Stimulated activated CD4-positive, alpha-beta T cell treated with anti-CD3 and anti-CD28 coated beads, TNF-alpha, amount 100 ng/mL, for 4 hours (primary cell): ENCODE results near the gene CAB39L.
"Not testable (repeated sequence)": the region's sequence is repeated elsewhere in the genome, so short reads cannot be mapped to it uniquely, and the experiment has no call there.

ENCODE experiments used
- DNase-seq, 3 experiments: peaks; one replicate each; pipeline ENCODE4 v3.0.0-alpha.2; 2020; ENCODE audit warnings: low read depth in 3 of 3

The CAB39L gene

GRCh38 chr13:49346460-49346859 is 97.4 kb downstream of the CAB39L start:
- DNase-seq: no peak

GRCh38 chr13:49343731-49344130 is 100.1 kb downstream of the CAB39L start:
- DNase-seq: no peak

GRCh38 chr13:49343255-49343654 is 100.6 kb downstream of the CAB39L start:
- DNase-seq: no peak

DNA sequence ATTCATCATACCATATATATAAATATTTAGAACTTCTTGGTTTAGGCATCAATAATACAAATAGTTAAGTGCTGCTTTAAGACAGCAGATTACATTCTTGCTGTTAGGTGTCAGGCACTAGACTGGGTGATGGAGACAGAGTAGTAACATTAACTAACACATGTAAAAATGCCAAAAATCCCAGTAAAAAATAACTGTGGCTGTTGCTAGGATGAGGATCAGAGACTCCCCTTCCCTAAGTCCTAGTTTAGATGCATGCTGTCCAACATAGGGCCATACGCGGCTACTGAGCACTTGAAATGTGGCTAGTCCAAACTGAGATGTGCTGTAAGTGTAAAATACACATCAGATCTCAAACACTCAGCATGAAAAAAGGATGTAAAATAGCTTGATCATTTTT is 101.4 kb downstream of the CAB39L start:
- DNase-seq: no peak

DNA sequence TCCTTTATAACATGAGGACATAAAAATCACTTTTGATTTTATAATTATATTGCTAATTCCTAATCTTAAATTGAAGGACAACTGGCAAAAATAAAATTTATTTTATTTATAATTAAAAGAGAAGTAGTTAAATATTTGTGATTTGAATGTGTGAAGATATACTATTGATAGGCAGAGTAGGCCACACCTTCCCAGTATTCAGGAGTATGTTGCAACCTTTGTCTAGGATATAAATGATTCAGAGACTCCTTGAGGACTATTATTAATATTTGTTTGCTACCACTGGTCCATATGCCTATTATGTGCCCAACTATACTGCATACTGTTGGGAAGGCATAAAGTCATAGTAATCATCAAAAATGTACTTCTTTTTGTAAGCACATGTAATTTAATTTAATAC is 101.9 kb downstream of the CAB39L start:
- no peak for DNase-seq

- DNase-seq: no peak
Observed at GRCh38 chr13:49341517-49341916, 102.3 kb downstream of the CAB39L start.

GRCh38 chr13:49340161-49340560 is 103.7 kb downstream of the CAB39L start:
- no peak for DNase-seq

GRCh38 chr13:49336655-49337054 is 107.2 kb downstream of the CAB39L start:
- no peak for DNase-seq

DNA sequence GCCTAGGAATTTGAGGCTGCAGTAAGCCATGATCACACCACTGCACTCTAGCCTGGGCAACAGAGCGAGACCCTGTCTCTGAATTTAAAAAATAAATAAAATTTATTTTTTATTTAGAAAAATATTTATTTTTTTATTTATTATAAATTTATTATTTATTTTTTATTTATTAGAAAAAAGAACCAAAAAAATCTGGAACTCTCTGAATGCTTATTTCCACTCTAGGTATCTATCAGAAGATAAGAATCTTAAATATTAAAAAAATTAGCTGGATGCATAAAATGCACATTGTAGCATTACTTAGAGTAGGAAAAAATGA is 113.4 kb downstream of the CAB39L start:
- DNase-seq: no peak

- no peak for DNase-seq
Observed at GRCh38 chr13:49329831-49330545, 113.9 kb downstream of the CAB39L start.

GRCh38 chr13:49327145-49327544 is 116.7 kb downstream of the CAB39L start:
- not testable (repeated sequence) for DNase-seq

- DNase-seq: no peak
Observed at GRCh38 chr13:49326222-49326917, 117.5 kb downstream of the CAB39L start.

DNA sequence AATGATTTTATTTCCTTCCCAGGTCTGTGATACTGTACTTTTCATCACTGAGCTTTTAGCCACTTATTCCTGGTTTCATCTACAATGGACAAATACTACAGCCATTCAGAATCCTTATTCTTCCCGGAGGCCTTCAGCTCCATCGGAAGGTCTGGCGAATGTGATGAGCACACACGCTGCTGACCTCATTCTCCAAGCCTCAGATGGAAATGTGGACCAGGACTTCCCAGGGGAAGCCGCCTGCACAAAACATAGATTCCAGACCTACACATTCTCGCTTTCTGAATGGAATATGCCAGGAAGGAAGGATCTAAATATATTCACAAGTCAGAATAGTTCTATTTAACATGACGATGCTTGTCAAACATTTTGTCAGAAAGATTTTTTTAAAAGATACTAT is 120.5 kb downstream of the CAB39L start:
- DNase-seq: no peak

DNA sequence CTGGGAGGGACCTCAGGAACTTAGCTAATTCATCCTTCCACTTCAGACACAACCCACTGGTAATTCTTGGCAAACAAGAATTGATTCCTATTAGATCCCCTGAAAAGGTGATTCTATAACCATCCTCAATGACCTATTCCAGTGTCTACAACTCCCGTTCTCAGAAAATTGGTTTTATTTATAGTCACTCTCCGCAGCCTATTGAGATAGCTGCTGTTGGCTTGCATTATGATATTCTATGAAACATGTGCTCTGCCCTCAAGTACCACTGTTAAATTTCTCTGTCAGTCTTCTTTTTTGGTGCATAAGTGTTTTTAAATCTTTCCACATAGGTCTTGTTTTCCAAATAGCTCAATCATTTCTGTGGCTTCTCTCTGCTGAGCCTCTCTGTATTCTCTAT is 121.2 kb downstream of the CAB39L start:
- no peak for DNase-seq

GRCh38 chr13:49320975-49321374 is 122.9 kb downstream of the CAB39L start:
- DNase-seq: no peak

- no peak for DNase-seq
Observed at GRCh38 chr13:49319951-49320350, 123.9 kb downstream of the CAB39L start.

- DNase-seq: no peak
Observed at GRCh38 chr13:49319551-49319950, 124.3 kb downstream of the CAB39L start.

GRCh38 chr13:49315756-49316482 is 127.9 kb downstream of the CAB39L start:
- no peak for DNase-seq

DNA sequence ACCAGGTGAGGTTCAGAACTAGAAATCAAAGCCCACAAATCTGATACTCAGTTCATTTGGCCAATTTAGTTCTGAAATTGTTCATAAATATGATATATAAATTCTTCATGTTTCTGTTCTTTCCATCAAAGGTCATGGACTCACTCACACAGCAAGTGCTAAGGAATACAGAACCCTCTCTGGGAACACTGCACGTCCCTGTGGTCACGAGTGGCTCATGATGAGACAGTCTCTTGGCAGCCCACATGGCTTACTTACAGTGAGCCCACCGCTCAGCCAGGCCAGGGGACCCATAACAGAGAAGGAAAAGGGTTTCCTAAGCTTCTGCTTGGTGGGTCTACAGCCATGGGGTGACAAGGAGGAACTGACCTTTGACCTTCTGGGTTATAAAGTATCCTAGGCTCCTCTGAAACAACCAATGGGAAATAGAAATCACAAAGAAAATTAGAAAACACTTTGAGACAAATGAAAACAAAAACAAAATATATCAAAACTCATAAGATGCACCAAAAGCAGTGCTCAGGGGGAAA is 128.8 kb downstream of the CAB39L start:
- DNase-seq: no peak

DNA sequence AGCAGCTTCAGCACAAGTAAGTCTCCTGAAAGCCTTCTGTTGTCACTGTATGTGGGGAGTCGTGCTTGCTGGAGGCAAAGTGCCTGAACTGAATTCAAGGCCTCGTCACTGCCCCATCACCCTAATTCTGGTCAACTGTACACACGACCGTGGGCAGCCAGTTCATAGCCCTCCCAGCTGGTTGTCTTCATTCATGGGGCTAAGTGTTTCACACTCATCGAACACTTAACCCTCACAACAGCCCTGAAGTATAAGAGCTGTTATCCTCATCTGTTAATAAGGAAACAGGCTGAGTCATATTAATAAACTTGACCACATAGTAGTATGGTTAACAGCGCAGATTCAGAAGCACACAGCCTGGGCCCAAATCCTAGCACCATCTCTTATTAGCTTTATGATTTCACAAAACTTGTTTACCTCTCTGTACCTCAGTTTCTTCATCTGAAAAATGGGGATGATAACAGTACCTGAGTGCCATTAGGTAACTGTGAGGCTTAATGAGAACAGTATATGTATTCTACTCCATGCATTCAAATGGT is 129.5 kb downstream of the CAB39L start:
- no peak for DNase-seq

DNA sequence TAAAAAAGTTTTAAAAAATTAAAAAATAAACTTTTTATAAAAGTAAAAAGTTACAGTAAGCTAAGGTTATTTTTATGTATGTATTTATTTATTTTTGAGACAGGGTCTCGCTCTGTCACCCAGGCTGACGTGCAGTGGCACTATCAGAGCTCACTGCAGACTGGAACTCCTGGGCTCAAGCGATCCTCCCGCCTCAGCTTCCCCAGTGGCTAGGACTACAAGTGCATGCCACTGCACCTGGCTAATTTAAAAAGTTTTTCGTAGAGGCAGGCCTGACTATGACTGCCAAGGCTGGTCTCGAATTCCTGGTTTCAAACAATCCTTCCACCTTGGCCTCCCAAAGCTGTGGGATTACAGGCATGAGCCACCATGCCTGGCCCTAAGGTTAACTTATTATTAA is 132.0 kb downstream of the CAB39L start:
- no peak for DNase-seq

DNA sequence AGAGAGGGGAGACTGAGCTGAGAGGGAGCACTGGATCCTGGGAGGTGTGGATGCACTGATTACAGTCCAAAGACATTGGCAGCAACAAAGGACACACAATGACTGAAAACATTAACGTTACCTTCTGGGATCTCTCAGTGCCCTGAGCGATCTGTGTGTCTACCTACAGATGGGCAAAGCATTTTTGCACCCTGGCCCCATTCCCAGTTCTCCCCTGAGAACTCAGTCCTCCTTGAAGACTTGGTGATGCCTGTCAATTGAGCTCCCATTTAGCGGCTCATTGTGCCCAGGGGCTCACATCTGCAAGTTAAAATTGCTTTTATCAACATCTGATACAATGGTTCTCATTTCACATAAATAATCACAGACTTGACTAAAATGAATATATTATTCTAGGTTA is 133.6 kb downstream of the CAB39L start:
- no peak for DNase-seq
